Neural progenitor cell (in vitro differentiated cells): ENCODE results near the gene LPP. TPM values are rescaled to one million over a fixed set of nuclear protein-coding genes. Genes with fewer than 3 reads are reported as not detected.

Source experiments
- DNase-seq: peaks from one replicate; pipeline ENCODE4 v3.0.0-alpha.2; 2016; ENCODE audit warnings: low spot score
- H2AFZ ChIP-seq: fragments of 200-600 bp; sonication (generic); replicated peaks from 2 replicates; pipeline ENCODE4 v1.6.1; 2016; ENCODE audit warnings: antibody characterized with exemption
- H3F3A ChIP-seq: fragments of 200-600 bp; sonication (generic); 2 replicates; pipeline ENCODE4 v1.6.1; 2016; ENCODE audit warnings: antibody characterized with exemption, low read depth
- H3K27ac ChIP-seq: fragments of 200-600 bp; sonication (generic); 2 replicates; pipeline ENCODE4 v1.5.1; 2016; ENCODE audit warnings: mild to moderate bottlenecking
- H3K27me3 ChIP-seq: fragments of 200-600 bp; sonication (generic); 2 replicates; pipeline ENCODE4 v1.6.1; 2016; ENCODE audit warnings: mild to moderate bottlenecking, moderate library complexity
- H3K36me3 ChIP-seq: fragments of 200-600 bp; sonication (generic); 2 replicates; pipeline ENCODE4 v1.5.1; 2016
- H3K4me1 ChIP-seq: fragments of 200-600 bp; sonication (generic); 2 replicates; pipeline ENCODE4 v1.6.1; 2016; ENCODE audit warnings: mixed run types
- H3K4me2 ChIP-seq: fragments of 200-600 bp; sonication (generic); 2 replicates; pipeline ENCODE4 v1.6.1; 2016
- H3K4me3 ChIP-seq: fragments of 200-600 bp; sonication (generic); 2 replicates; pipeline ENCODE4 v1.5.1; 2016
- H3K79me2 ChIP-seq: fragments of 200-600 bp; sonication (generic); 2 replicates; pipeline ENCODE4 v1.6.1; 2016; ENCODE audit warnings: low read depth
- H3K9ac ChIP-seq: fragments of 200-600 bp; sonication (generic); 2 replicates; pipeline ENCODE4 v1.6.1; 2016
- H3K9me3 ChIP-seq: fragments of 200-600 bp; sonication (generic); 2 replicates; pipeline ENCODE4 v1.5.1; 2016; ENCODE audit warnings: low read depth
- H4K20me1 ChIP-seq: fragments of 200-600 bp; sonication (generic); 2 replicates; pipeline ENCODE4 v1.6.1; 2016; ENCODE audit warnings: low read depth
- H3K27ac Mint-ChIP-seq: 3 replicates; pipeline ENCODE4 v1.8.0; 2021; ENCODE audit warnings: mixed read lengths
- H3K27me3 Mint-ChIP-seq: 2 replicates; pipeline ENCODE4 v1.8.0; 2022; ENCODE audit warnings: low read depth, mild to moderate bottlenecking, inconsistent platforms, moderate library complexity, mixed read lengths; ENCODE audit not compliant: insufficient read depth
- H3K36me3 Mint-ChIP-seq: 3 replicates; pipeline ENCODE4 v1.8.0; 2021; ENCODE audit warnings: mixed read lengths
- H3K4me1 Mint-ChIP-seq: 3 replicates; pipeline ENCODE4 v1.8.0; 2021; ENCODE audit warnings: mixed read lengths
- H3K4me3 Mint-ChIP-seq: 3 replicates; pipeline ENCODE4 v1.8.0; 2021; ENCODE audit warnings: mild to moderate bottlenecking, moderate library complexity, mixed read lengths
- H3K9me3 Mint-ChIP-seq: 3 replicates; pipeline ENCODE4 v1.8.0; 2020; ENCODE audit warnings: mixed read lengths
- CTCF ChIP-seq: fragments of 200-600 bp; sonication (generic); IDR thresholded peaks from 2 replicates; pipeline ENCODE4 v1.5.1; 2017; ENCODE audit warnings: antibody characterized with exemption, mild to moderate bottlenecking
- EZH2 ChIP-seq: fragments of 200-600 bp; sonication (generic); IDR thresholded peaks from 2 replicates; pipeline ENCODE4 v1.6.1; 2017; ENCODE audit warnings: antibody characterized with exemption, mild to moderate bottlenecking, moderate library complexity
- EZH2phosphoT487 ChIP-seq: fragments of 200-600 bp; sonication (generic); IDR thresholded peaks from 2 replicates; pipeline ENCODE4 v1.6.1; 2017; ENCODE audit warnings: antibody characterized with exemption
- total RNA-seq: library from RNA; depleted of rRNA; stranded (reverse); fragments of >200 nt; gene quantifications from 2 replicates; pipeline ENCODE4 v1.2.3, GENCODE V29; 2015; ENCODE audit warnings: low replicate concordance

The LPP gene
- total RNA-seq, 1 donor from 2014 or later = 18.9 TPM

- H3K36me3 Mint-ChIP-seq = peaks cover 31% of the 10 kb centered on the region
- no peak overlapping the region for H3K27ac ChIP-seq
- no peak overlapping the region for H3K4me3 Mint-ChIP-seq
- H4K20me1 ChIP-seq = peaks cover 4% of the 10 kb centered on the region
- no peaks in the 10 kb centered on the region for H3F3A ChIP-seq
- H3K4me1 ChIP-seq = no peaks in the 10 kb centered on the region
- H3K4me1 Mint-ChIP-seq = peaks cover 12% of the 10 kb centered on the region
- no peaks in the 10 kb centered on the region for H3K9me3 ChIP-seq
- peaks cover 8% of the 10 kb centered on the region for H3K27me3 Mint-ChIP-seq
- TF ChIP-seq CTCF (no peak), EZH2 (no peak), EZH2phosphoT487 (no peak)
- no peak for DNase-seq
- H3K9me3 Mint-ChIP-seq = peaks cover 9% of the 10 kb centered on the region
- no peaks in the 10 kb centered on the region for H3K27me3 ChIP-seq
- H3K4me3 ChIP-seq = no peak overlapping the region
- no peak overlapping the region for H3K9ac ChIP-seq
- no peak overlapping the region for H2AFZ ChIP-seq
- no peak overlapping the region for H3K27ac Mint-ChIP-seq
- no peaks in the 10 kb centered on the region for H3K36me3 ChIP-seq
- no peak overlapping the region for H3K4me2 ChIP-seq
- H3K79me2 ChIP-seq = peaks cover 26% of the 10 kb centered on the region
Observed at GRCh38 chr3:188220988-188221818, 67.2 kb downstream of the LPP start.

GRCh38 chr3:188223936-188224335 lies 70.0 kb downstream of the LPP start:
- DNase-seq = no peak
- no peak overlapping the region for H3K27ac ChIP-seq
- no peak overlapping the region for H3K4me3 Mint-ChIP-seq
- H3K36me3 Mint-ChIP-seq = peaks cover 39% of the 10 kb centered on the region
- H3K27me3 Mint-ChIP-seq = peaks cover 3% of the 10 kb centered on the region
- H3K79me2 ChIP-seq = peaks cover 31% of the 10 kb centered on the region
- no peak overlapping the region for H3K4me3 ChIP-seq
- H3K4me1 Mint-ChIP-seq = no peaks in the 10 kb centered on the region
- TF ChIP-seq EZH2phosphoT487 (no peak), EZH2 (no peak), CTCF (no peak)
- H3K9ac ChIP-seq = no peak overlapping the region
- H3K4me1 ChIP-seq = no peaks in the 10 kb centered on the region
- H3K4me2 ChIP-seq = no peak overlapping the region
- no peaks in the 10 kb centered on the region for H3K27me3 ChIP-seq
- no peaks in the 10 kb centered on the region for H3K9me3 ChIP-seq
- H3K9me3 Mint-ChIP-seq = peaks cover 9% of the 10 kb centered on the region
- H4K20me1 ChIP-seq = no peaks in the 10 kb centered on the region
- no peak overlapping the region for H3K27ac Mint-ChIP-seq
- H3K36me3 ChIP-seq = no peaks in the 10 kb centered on the region
- H3F3A ChIP-seq = no peaks in the 10 kb centered on the region
- H2AFZ ChIP-seq = no peak overlapping the region

GRCh38 chr3:188227442-188227841 lies 73.5 kb downstream of the LPP start:
- no peak for TF ChIP-seq EZH2phosphoT487
- TF ChIP-seq CTCF = no peak
- no peak for TF ChIP-seq EZH2
- H3K4me3 ChIP-seq = no peak overlapping the region
- no peaks in the 10 kb centered on the region for H3K36me3 ChIP-seq
- no peak overlapping the region for H3K27ac Mint-ChIP-seq
- H3K9ac ChIP-seq = no peak overlapping the region
- H2AFZ ChIP-seq = no peak overlapping the region
- peaks cover 3% of the 10 kb centered on the region for H3K4me1 Mint-ChIP-seq
- no peaks in the 10 kb centered on the region for H3K27me3 Mint-ChIP-seq
- peaks cover 36% of the 10 kb centered on the region for H3K36me3 Mint-ChIP-seq
- H3K9me3 ChIP-seq = no peaks in the 10 kb centered on the region
- no peak overlapping the region for H3K27ac ChIP-seq
- H3K4me3 Mint-ChIP-seq = no peak overlapping the region
- H3K9me3 Mint-ChIP-seq = peaks cover 9% of the 10 kb centered on the region
- H3K79me2 ChIP-seq = peaks cover 15% of the 10 kb centered on the region
- no peak overlapping the region for H3K4me2 ChIP-seq
- no peaks in the 10 kb centered on the region for H4K20me1 ChIP-seq
- no peaks in the 10 kb centered on the region for H3K4me1 ChIP-seq
- no peak for DNase-seq
- no peaks in the 10 kb centered on the region for H3K27me3 ChIP-seq
- no peaks in the 10 kb centered on the region for H3F3A ChIP-seq
